GM18907 (cell line): ENCODE data around the gene PRR14L.
"Not testable (repeated sequence)": the region's sequence is repeated elsewhere in the genome, so short reads cannot be mapped to it uniquely, and the experiment has no call there.

Source experiments
- ATAC-seq: cut with Tn5 transposase; IDR thresholded peaks from one replicate; pipeline ENCODE4 v1.9.1; 2021; ENCODE audit warnings: mild to moderate bottlenecking, moderate library complexity; ENCODE audit not compliant: unreplicated experiment

PRR14L gene

DNA sequence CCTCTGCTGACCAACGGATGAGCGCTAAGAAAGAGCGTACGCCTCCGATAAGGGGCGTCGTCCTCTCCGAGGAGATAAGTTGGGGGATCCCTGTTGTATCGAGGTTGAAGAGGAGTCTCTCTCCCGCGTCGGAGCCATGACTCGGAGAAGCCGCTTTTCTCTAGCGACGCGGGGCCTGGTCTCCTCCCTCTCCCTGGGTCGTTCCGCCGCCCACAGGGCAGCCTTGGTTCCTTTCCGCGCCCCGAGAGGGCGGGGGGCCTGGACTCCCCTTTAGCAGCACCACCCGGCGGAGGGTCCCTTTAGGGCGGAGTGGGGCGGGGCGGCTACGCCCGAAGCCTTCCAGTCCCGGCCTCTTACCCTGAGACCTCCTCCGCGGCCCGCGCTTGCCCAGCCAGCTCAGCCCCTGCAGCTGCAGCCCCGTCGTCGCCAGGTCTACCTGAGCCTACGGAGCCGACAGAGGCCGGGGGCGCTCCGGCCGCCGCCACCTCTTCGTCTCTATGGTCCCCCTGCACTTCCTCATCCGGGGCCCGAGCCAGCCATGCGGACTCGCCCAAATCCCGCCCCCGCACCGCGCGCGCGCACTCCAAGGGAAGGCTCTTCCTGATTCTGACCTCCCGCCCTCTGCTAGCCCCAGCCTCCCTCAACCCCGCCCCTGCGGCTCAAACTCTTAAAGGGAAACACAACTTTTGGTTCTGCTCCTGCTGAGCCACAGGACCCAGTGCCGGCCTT is at the start of gene PRR14L:
TSS of gene PRR14L (minus strand) at position 497 of the 729 bp plus-strand sequence. CDS start 11,272 bp downstream, outside the sequence.
- peak; percentile 72 for ATAC-seq

DNA sequence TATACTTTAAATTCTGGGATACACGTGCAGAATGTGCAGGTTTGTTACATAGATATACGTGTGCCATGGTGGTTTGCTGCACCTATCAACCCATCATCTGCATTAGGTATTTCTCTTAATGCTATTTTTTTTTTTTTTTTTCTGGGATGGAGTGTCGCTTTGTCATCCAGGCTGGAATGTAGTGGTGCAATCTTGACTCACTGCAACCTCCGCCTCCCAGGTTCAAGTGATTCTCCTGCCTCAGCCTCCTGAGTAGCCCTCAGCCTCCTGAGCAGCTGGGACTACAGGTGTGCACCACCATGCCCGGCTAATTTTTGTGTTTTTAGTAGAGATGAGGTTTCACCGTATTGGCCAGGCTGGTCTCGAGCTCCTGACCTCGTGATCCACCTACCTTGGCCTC is 49.4 kb upstream of the PRR14L start:
- ATAC-seq: not testable (repeated sequence)

DNA sequence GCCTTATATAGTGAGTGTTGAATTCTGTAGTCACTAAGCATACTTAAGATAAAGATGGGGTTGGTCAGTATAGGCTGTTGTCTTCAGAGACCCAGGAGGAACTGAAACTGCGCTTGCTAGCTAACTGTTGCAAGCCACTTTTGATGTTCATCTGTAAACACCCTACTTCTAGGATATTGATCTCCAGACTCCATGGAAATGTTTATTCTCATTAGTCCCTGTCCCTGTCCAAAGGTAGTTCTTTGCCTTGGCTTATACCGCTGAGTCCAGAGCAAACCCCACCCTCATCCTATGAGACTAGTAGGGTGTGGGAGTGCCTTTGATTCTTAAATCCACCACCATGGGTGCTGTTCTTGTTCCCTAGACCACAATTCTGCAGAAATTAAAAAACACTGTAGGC is 40.3 kb upstream of the PRR14L start:
- no peak for ATAC-seq

DNA sequence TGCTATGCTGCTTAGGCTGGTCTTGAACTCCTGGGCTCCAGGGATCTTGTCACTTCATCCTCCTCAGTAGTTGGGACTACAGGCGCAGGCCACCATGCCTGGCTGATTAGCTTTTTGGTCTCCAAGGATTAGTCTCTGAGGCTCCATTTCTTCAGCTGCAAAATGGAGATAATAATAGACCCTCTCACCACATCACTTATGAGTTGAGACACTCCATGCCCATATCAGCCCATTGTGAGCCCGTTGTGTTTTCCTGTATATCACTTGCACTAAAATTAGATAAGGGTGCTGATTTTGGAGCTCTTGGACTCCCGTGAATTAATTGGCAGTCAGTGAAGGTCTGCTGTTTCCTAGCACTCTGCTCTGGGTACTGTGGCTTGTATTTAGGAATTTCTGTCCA is 39.9 kb upstream of the PRR14L start:
- ATAC-seq: no peak

GRCh38 chr22:31776231-31776630 is 26.3 kb upstream of the PRR14L start:
- ATAC-seq: no peak

DNA sequence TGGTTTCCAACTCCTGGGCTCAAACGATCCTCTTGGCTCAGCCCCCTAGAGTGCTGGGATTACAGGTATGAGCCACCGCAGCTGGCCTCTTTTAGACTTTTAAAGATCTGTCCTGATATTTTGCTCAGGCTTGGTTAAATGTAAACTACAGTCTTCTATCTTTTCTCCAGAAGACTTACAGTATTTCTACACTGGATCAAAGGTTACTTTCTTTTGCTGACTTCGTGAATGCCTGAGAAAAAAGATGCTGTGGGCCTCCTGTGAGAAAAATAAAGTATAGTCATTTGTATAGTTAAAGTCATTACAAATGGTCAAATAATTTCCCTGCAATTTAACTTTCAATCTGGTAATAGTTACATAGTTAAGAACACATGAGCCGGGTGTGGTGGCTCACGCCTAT is 23.5 kb upstream of the PRR14L start:
- ATAC-seq: no peak

GRCh38 chr22:31768422-31769059 is 18.6 kb upstream of the PRR14L start:
- no peak for ATAC-seq

DNA sequence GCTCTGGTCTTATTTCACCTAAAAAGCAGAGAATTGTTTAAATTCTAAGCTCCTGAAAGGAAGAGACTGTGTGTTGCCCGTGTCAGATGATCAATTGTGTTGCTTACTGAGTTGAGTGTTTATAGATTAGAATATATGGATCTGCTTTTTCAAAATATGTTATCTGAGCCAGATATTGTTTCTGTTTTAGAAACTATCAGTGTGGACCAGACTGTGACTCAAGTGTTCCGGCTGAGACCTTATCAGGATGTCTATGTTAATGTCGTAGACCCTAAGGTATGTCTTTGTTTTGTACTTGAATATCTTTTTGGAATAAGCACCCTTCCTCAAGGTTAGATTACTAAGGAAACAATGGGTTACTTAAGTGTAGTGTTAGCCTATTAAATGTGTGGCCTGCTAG is 14.9 kb upstream of the PRR14L start:
- ATAC-seq: no peak

- not testable (repeated sequence) for ATAC-seq
Observed at GRCh38 chr22:31758860-31759259, 8.9 kb upstream of the PRR14L start.

DNA sequence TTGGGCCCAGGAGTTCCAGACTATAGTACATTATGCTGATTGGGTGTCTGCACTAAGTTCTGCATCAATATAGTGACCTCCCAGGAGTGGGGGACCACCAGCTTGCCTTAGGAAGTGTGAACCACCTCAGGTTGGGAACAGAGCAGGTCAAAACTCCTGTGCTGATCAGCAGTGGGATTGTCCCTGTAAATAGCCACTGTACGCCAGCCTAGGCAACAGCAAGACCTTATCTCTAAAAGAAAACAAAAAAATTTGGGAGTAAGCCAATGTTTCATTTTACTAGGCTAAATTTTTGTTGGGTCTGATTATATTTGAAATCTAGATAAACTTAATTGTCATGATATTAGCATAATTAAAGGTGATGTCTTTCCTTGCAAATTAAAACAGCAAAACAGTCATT is 7.3 kb upstream of the PRR14L start:
- no peak for ATAC-seq

DNA sequence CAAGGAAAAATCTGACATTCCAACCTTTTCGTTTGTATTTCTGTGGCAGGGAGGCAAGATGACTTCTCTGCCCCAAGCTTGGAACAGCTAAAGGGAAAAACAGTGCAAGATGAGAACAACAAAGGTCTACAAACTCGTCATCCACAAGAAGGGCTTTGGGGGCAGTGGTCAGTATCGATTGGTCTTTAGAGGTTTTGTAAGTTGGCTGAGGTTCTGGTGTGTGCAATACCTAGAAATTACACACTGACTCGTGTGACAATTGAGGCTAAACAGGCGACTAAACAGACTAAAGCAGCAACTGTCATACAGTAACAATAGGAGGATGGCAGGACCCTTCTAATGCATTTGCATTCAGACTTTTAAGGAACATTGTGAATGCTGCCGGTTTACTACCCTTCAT is 4.9 kb upstream of the PRR14L start:
- no peak for ATAC-seq

GRCh38 chr22:31753634-31754501 is 3.9 kb upstream of the PRR14L start, which contains the start of gene DEPDC5:
Gene DEPDC5 (plus strand): TSS chr22:31754019. CDS start chr22:31754922, 903 bp downstream.
- peak; percentile 65 for ATAC-seq

- peak; percentile 12 for ATAC-seq
Observed at GRCh38 chr22:31753005-31753633, 3.2 kb upstream of the PRR14L start.

GRCh38 chr22:31752096-31752847 is 2.3 kb upstream of the PRR14L start:
- no peak for ATAC-seq

DNA sequence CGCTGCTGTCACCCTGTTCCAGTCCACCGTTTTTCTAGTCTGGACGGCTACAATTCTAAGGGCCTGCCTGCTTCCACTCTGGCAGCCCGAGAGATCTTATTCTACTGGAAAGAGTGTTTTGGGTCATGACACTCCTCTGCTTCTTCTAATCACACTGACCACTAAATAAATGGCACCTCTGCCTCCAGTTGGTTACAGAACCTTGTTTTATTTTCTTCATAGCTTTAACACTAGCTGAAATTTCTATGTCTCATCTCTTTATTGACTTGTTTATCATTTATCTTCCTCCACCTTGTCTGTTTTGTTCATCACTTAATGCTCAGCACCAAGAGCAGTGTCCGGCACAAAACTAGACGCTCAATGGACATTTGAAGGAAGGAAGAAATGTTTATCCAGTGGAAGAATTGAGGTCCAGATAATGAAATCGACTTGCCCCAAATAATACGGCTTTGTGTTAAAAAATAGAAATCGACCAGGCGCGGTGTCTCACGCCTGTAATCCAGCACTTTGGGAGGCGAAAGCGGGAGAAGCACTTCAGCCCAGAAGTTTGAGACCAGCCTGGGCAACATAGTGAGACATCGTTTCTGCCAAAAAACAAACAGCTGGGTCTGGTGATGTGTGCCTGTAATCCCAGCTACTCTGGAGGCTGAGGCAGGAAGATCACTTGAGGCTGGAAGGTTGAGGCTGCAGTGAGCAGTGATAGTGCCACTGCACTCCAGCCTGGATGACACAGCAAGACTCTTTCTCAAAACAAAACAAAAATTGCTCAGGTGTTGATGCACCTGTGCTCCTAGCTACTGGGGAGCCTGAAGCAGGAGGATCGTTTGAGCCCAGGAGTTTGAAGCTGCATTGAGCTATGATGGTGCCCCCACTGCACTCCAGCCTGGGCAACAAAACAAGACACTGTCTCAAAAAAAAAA is 693 bp upstream of the PRR14L start:
- no peak for ATAC-seq

DNA sequence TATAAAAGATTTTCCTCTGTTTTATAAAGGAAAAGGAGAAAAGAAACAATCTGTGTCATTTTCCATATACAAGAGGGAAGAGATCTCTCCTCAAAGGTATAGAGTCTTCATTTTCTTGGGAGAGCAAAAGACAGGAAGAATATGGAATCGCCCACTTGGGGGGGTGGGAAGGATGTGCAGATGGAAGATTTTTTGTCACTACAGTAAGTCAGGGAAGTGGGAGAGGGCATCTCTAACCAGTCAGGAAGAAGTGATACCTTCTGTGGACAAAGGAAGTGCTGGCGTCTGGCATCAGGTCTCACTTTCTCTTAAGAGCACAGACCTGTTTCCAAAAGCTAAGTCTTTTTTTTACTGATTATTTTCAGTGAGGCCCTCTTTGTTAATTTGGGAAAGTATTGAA is 1.4 kb downstream of the PRR14L start:
- ATAC-seq: no peak

DNA sequence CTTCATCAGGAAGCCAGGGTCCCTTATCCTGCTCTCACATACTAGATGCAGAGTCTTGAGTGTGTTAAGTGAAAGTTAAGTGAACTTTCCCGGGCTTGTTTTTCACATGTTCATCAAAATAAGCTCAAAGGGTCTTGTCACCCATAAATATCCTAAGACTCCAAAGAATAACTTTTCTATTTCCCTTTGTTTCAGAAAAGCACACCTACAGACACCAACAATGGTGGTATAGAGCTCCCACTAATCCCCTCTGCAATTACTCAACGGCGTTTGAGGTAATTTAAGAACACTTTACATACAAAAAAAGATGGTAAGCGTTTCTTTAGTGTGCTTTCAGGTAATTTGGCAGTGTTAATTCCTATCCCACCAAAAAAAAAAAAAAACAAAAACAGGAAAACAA is 2.5 kb downstream of the PRR14L start:
- no peak for ATAC-seq

DNA sequence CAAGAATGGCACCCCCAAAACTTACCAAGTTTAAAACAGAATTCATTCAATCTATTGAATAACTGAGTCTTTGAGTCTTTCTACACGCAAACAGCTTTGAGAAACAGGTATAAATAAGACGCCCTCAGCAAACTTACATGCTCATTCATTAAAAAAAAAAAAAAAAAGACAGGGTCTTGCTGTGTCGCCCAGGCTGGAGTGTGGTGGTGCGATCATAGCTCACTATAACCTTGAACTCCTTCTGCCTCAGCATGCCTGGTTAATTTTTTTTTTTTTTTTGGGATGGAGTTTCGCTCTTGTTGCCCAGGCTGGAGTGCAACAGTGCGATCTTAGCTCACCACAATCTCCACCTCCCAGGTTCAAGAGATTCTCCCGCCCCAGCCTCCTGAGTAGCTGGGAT is 6.1 kb downstream of the PRR14L start:
- no peak for ATAC-seq

GRCh38 chr22:31742682-31743081 is 7.2 kb downstream of the PRR14L start:
- ATAC-seq: no peak
